Activated T-helper 9 cell treated with anti-CD3 and anti-CD28 coated beads, Interleukin-2, amount 50 U/mL, for 16 hours (primary cell): ENCODE data around the gene TBXT.
"Not testable (repeated sequence)": the region's sequence is repeated elsewhere in the genome, so short reads cannot be mapped to it uniquely, and the experiment has no call there.

Source experiments
- DNase-seq: peaks from one replicate; pipeline ENCODE4 v3.0.0-alpha.2; 2020; ENCODE audit warnings: low read depth

Gene TBXT

GRCh38 chr6:166167801-166168615 is at the start of gene TBXT:
TSS of gene TBXT (minus strand) at chr6:166167851. CDS start at chr6:166167591, 260 bp downstream.
- no peak for DNase-seq

GRCh38 chr6:166207284-166207561 is 39.6 kb upstream of the TBXT start:
- DNase-seq: no peak

GRCh38 chr6:166206510-166207283 is 39.0 kb upstream of the TBXT start:
- DNase-seq: no peak

GRCh38 chr6:166206066-166206465 is 38.4 kb upstream of the TBXT start:
- DNase-seq: no peak

GRCh38 chr6:166204852-166205650 is 37.4 kb upstream of the TBXT start:
- no peak for DNase-seq

- DNase-seq: no peak
Observed at GRCh38 chr6:166203641-166204222, 36.1 kb upstream of the TBXT start.

GRCh38 chr6:166203003-166203640 is 35.5 kb upstream of the TBXT start:
- no peak for DNase-seq

- DNase-seq: no peak
Observed at GRCh38 chr6:166202321-166202733, 34.7 kb upstream of the TBXT start.

- no peak for DNase-seq
Observed at GRCh38 chr6:166201878-166202277, 34.2 kb upstream of the TBXT start.

GRCh38 chr6:166197361-166197760 is 29.7 kb upstream of the TBXT start:
- no peak for DNase-seq

GRCh38 chr6:166195860-166196238 is 28.2 kb upstream of the TBXT start:
- no peak for DNase-seq

GRCh38 chr6:166194914-166195859 is 27.5 kb upstream of the TBXT start:
- DNase-seq: no peak

- DNase-seq: no peak
Observed at GRCh38 chr6:166192557-166192956, 24.9 kb upstream of the TBXT start.

- no peak for DNase-seq
Observed at GRCh38 chr6:166192136-166192535, 24.5 kb upstream of the TBXT start.

GRCh38 chr6:166179704-166180103 is 12.1 kb upstream of the TBXT start:
- no peak for DNase-seq

GRCh38 chr6:166176106-166176505 is 8.5 kb upstream of the TBXT start:
- DNase-seq: no peak

- not testable (repeated sequence) for DNase-seq
Observed at GRCh38 chr6:166175093-166175492, 7.4 kb upstream of the TBXT start.

- no peak for DNase-seq
Observed at GRCh38 chr6:166174031-166174430, 6.4 kb upstream of the TBXT start.

- no peak for DNase-seq
Observed at GRCh38 chr6:166173281-166173951, 5.8 kb upstream of the TBXT start.

GRCh38 chr6:166172546-166172945 is 4.9 kb upstream of the TBXT start:
- no peak for DNase-seq
